Stimulated activated CD4-positive, alpha-beta T cell treated with anti-CD3 and anti-CD28 coated beads, TNF-alpha, amount 100 ng/mL, for 48 hours (primary cell): Measurements from ENCODE around the gene ZEB2.

ENCODE experiments used
- DNase-seq, 3 donors: peaks; one replicate each; pipeline ENCODE4 v3.0.0-alpha.2; 2020; ENCODE audit warnings: low read depth in 3 of 3

Gene ZEB2

GRCh38 chr2:144451443-144451842 is 68.5 kb downstream of the ZEB2 start:
- no peak for DNase-seq

DNA sequence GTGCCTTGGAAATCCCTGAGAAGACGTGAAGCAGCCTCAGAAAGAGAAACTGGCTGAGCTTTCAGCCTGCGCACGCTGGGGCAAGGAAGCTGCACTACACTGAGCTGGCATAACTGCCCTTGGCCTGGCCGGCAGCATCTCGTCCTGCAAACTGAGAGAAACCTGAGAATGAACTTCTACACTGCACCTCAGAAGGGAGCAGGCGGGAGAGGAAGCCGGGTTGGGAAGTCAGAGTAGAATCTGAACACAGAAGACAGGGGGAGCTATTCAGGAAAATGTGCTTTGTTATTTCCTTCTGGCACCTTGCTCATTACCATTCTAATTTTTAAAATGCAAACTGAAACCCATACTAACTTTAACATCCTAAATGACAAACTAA is 70.9 kb downstream of the ZEB2 start:
- no peak for DNase-seq

DNA sequence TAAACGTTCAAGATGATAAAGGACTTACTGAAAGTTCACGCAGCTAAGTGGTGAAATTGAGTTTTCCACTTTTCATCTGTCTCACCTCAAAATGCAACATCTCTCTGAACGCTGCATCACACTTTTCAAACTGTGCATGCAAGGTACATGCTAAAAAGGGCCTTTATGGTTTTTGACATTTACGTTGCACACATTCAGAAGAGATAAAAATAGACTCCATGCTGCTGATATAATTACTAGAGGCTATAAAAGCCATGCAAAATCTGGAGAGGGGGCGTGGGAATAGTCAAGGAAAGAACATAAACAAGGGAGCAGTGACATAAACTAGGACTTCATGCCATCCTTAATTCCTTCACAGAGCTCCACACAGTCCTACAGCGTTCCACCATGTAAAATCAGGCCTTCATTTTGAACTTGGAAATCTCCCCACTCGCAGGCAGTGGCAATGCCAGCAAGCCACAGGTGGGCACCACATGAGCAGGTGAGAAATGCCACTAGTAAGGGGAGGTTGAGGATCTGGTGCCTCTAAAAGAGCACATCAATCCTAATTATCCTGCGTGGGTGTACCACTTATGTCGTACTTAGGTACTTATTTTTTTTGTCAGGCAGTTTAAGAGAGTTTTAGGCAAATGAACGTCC is 71.4 kb downstream of the ZEB2 start:
- DNase-seq = no peak

DNA sequence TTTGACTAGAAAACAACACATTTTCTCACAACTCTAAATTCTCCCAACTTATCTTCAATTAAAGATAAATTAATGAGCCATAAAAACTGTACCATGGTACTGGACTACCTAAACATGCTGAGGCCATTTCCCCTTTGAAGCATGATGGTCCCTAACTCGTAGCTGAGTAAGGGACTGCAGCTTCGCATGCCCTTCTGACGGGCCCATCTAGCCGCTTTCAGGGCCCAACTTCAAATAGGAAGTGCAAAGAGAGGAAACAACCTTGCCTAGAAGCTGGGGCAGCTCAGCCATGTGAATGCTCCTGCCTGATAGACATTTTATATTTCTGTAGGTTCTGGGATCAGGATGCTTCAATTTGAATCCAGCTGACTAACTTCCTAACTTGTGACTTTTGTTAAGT is 72.4 kb downstream of the ZEB2 start:
- DNase-seq = no peak

- no peak for DNase-seq
Measured at GRCh38 chr2:144446136-144446535, 73.8 kb downstream of the ZEB2 start.

DNA sequence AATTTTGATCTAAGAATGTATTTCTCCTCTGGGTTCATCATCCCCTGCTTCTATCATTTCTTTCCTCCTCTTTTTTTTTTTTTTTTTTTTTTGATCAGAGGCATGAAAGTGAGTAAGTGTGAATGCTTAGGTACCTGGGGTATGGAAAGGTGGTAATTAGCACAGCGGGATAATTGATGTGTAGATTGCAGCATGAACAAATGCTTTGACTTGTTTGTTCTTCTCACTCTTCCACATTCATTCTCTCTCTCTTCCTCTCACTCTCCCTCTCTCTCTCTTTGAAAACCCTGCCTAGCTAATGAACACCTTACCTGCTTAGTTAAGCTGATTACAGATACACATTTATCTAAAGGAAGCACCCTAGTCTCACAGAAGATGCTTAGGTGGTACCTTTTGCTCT is 74.7 kb downstream of the ZEB2 start:
- no peak for DNase-seq

- DNase-seq = no peak
Measured at GRCh38 chr2:144443837-144444817, 75.8 kb downstream of the ZEB2 start.

DNA sequence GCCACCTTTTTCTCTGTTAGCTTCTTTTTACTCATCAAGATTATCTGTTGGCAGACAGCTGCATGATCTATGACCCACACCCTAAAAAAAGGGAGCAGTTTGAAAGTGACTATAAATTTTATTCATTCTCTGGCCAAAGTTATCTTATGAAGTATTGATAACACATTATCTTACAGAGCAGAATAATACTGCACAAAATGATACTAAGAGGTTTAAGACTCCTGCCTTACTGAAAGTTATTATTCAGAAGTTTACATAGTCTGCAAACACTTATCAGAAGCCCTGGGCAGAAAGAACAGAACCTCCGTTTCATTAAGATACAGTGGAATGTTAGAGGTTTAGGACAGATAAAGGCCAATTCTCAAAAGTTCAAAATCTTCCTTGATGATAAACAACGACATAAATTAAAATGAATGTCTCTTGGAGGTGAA is 78.2 kb downstream of the ZEB2 start:
- no peak for DNase-seq

- no peak for DNase-seq
Measured at GRCh38 chr2:144439993-144440392, 79.9 kb downstream of the ZEB2 start.

DNA sequence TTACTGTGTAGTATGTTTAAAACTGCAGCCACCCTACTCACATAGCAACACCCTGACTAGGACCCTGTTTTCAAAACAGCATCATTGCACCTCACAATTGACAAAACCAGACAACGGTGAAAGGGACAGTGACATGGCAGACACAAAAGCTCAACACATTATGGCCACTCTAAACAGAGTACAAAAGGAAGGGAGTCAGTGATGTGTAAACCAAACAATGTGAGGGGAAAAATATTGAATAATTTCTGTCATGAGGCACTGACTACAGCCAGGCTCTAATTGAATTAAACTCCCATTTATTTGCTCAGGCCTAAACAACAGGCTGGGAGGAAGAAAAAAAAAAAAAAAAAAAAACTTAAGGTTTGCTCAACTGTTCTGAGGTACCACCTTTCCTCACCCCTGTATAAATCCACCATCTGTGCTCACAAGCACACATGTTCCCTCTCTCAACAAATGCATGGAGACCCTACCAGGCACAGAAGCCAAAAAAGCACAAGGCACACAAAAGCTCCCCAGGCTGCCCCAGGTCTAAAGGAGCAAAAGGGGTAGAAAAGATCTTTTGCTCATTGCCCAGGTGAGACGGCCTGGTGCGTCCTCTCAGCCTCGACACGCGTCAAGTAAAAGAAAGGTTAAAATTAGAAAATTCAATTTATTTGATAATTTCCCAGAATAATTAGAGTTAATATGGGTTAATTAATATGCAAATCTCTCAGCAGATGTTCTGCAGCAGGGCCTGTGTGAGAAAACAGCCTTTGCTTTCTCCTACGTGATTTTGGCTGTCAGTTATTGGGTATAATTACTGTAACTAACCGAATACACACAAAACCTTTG is 80.9 kb downstream of the ZEB2 start:
- no peak for DNase-seq

- DNase-seq = no peak
Measured at GRCh38 chr2:144437636-144438035, 82.3 kb downstream of the ZEB2 start.

- no peak for DNase-seq
Measured at GRCh38 chr2:144434425-144435222, 85.3 kb downstream of the ZEB2 start.

GRCh38 chr2:144432921-144433320 is 87.0 kb downstream of the ZEB2 start:
- DNase-seq = no peak

DNA sequence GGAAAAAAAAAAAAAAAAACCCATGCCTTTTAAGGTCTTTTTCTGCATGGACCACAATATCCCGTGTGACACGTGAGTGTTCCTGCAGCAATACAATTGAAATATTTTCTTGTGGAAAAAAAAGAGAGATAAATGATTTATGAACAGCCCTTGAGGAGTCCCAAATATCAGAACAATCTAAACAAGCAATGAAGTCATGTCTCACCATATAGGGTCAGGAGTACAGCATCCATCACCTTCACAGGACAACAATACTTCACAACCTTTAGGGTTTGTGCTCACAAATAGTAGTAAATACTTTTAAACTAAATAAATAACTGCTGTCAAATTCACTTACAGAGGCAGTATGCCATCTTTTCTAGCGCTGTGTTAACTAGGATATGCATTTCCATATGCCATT is 87.9 kb downstream of the ZEB2 start:
- no peak for DNase-seq

DNA sequence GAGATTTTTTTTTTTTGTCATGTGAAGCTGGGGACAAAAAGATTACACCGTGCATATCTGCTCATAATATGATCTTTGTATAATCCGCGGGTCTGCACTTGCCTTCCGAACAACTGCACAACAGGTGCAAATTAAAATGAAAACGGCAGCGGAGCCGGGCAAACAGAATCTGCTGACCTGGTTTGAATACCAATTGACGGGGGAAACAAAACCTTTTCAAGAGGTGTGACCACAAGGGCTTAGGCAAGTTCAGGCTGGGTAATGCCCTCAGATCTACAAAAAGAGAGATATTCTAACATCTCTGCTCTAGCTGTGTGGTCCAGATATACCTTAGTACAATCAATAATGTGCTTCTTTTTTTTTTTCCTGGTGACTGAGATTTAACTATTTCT is 88.5 kb downstream of the ZEB2 start:
- DNase-seq = no peak

DNA sequence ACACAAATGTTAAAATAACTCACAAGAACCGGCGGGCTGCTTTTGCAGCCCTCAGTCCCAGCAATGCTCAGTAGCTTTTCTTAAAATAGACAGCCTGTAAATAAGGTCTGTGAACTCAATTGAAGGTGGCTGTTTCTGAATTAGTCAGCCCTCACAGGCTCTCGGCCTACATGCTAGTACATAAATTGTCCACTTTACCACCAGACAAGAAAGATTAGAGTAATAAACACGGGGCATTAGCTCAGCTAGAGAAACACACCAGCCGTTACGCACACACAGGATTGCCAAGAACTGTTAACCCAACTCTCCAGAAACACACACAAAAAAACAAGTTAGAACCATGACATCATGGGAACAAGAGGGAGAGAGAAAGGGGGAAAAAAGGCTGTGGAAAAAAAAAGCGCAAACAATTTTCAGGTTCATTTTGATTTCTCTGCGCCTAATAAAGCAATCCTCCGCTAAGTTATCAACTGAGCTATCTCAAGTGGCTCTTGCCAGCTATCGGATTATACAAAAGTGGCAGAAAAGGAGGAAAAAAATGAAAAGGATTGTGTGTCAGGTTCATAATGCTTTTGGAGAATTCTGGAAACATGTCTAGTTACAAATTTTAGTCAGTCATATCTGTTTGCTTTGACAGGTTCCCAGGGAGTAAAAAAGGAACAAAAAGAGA is 89.1 kb downstream of the ZEB2 start:
- DNase-seq = no peak

GRCh38 chr2:144429396-144430112 is 90.4 kb downstream of the ZEB2 start:
- DNase-seq = no peak

DNA sequence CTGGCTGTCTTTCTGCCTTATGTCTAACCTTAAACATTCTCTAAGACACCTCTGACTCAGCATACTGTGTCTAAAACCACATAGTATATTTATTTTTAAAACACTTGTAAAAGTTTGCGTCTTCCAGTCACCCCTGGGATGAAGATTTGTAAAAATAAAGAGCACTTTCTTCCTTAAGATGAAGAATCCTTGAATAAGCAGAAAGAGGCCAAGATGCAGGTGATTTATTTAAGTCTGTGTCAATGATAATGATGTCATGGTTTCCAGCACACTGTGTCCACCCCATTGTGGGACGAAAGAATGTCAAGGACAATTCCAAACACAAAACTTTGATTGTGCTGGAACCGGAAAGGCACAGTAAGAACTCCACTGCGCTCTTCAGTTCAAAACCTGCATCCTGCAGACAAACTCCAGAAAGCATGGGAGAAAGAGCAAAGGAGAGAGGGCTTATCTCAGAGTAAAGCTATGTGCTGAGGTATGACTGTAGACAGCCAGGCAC is 92.9 kb downstream of the ZEB2 start:
- DNase-seq = no peak

GRCh38 chr2:144426355-144426754 is 93.6 kb downstream of the ZEB2 start:
- no peak for DNase-seq
